ENCODE data around the gene CD151. TPM values are rescaled to one million over a fixed set of nuclear protein-coding genes. Genes with fewer than 3 reads are reported as not detected.

The CD151 gene
- total and polyA plus RNA-seq, 4 donors, result 31.6 to 264 (median 124) TPM

- 91% methylated on average over 9 of the region's 9 CpGs for WGBS
- peaks cover 5 to 23% (median 19%) of the 10 kb centered on the region in 4 donors for H3K36me3 ChIP-seq (ENCODE audit: control insufficient read depth in 4 of 4, insufficient read depth in 3 of 4, low read depth in 1 of 4, low read length in 3 of 4)
These were observed 19.2 kb upstream of the CD151 start for GRCh38 chr11:813456-814096.

More at GRCh38 chr11:813456-814096, 19.2 kb upstream of the CD151 start:
- Histone ChIP-seq H3K9me3 (ENCODE audit: control insufficient read depth in 4 of 4, low read length in 3 of 4) (no peaks in the 10 kb centered on the region), H3K4me1 (ENCODE audit: control insufficient read depth in 4 of 4, insufficient read depth in 4 of 4, low read length in 3 of 4) (peaks cover 0 to 26% (median 16%) of the 10 kb centered on the region in 4 donors), H3K9ac (ENCODE audit: low read depth in 1 of 2, low read length in 2 of 2) (no peak overlapping the region), H3K27ac (ENCODE audit: low read depth in 1 of 2, low read length in 2 of 2) (no peak overlapping the region), H3K27me3 (ENCODE audit: control insufficient read depth in 4 of 4, insufficient read depth in 4 of 4, low read length in 3 of 4) (no peaks in the 10 kb centered on the region), H3K4me3 (ENCODE audit: low read depth in 1 of 3, low read length in 3 of 3) (no peak overlapping the region)
- TF ChIP-seq JUND (IDR thresholded peaks at IDR 0.05) (no peak), ZBTB33 (IDR thresholded peaks at IDR 0.05) (no peak), FOXA1 (IDR thresholded peaks at IDR 0.05) (no peak), MAX (IDR thresholded peaks at IDR 0.05) (no peak), HNF4A (conservative IDR thresholded peaks at IDR 0.05) (no peak), RAD21 (IDR thresholded peaks at IDR 0.05) (no peak), NR2F2 (IDR thresholded peaks at IDR 0.05) (no peak), YY1 (IDR thresholded peaks at IDR 0.05) (no peak), FOXA2 (IDR thresholded peaks at IDR 0.05) (no peak), REST (IDR thresholded peaks at IDR 0.05) (no peak), TAF1 (conservative IDR thresholded peaks at IDR 0.05) (no peak), CTCF (IDR thresholded peaks at IDR 0.05; ENCODE audit: low read depth, low read length, missing input control) (no peak), EGR1 (IDR thresholded peaks at IDR 0.05; ENCODE audit: low read depth in 2 of 2) (no peak), SP1 (IDR thresholded peaks at IDR 0.05) (no peak), HNF4G (IDR thresholded peaks at IDR 0.05) (no peak), RXRA (IDR thresholded peaks at IDR 0.05) (no peak)
- DNase-seq (ENCODE audit: low spot score), result no peak

Data from liver (tissue), 9 donors.